ENCODE results near the gene TXK.
"Not testable (repeated sequence)": the region's sequence is repeated elsewhere in the genome, so short reads cannot be mapped to it uniquely, and the experiment has no call there.

Gene TXK

GRCh38 chr4:48134081-48134480 is at the start of gene TXK:
Gene TXK, minus strand, starts transcription at chr4:48134250. Its CDS starts 80 bp downstream, at chr4:48134170.
- no peak for DNase-seq

- DNase-seq = peak; percentile 51
These were observed 46.2 kb upstream of the TXK start for GRCh38 chr4:48180234-48180633.

- DNase-seq = no peak
These were observed 44.9 kb upstream of the TXK start for GRCh38 chr4:48178931-48179330.

- DNase-seq = no peak
These were observed 41.8 kb upstream of the TXK start for GRCh38 chr4:48175806-48176205.

- no peak for DNase-seq
These were observed 41.3 kb upstream of the TXK start for GRCh38 chr4:48175328-48175727.

- peak; percentile 87 for DNase-seq
These were observed 39.3 kb upstream of the TXK start for GRCh38 chr4:48173056-48173991.

- DNase-seq = no peak
These were observed 38.6 kb upstream of the TXK start for GRCh38 chr4:48172651-48173050.

- no peak for DNase-seq
These were observed 35.6 kb upstream of the TXK start for GRCh38 chr4:48169636-48170035.

- DNase-seq = no peak
These were observed 33.7 kb upstream of the TXK start for GRCh38 chr4:48167538-48168263.

- not testable (repeated sequence) for DNase-seq
These were observed 30.5 kb upstream of the TXK start for GRCh38 chr4:48164561-48164960.

GRCh38 chr4:48163746-48164145 is 29.7 kb upstream of the TXK start:
- no peak for DNase-seq

- DNase-seq = peak; percentile 17
These were observed 28.1 kb upstream of the TXK start for GRCh38 chr4:48162162-48162561.

GRCh38 chr4:48157271-48157670 is 23.2 kb upstream of the TXK start:
- DNase-seq = no peak

- no peak for DNase-seq
These were observed 22.4 kb upstream of the TXK start for GRCh38 chr4:48156423-48156822.

GRCh38 chr4:48153791-48154550 is 19.9 kb upstream of the TXK start:
- DNase-seq = no peak

GRCh38 chr4:48152259-48152658 is 18.2 kb upstream of the TXK start:
- DNase-seq = no peak

GRCh38 chr4:48149827-48150370 is 15.8 kb upstream of the TXK start:
- no peak for DNase-seq

GRCh38 chr4:48147621-48148020 is 13.6 kb upstream of the TXK start:
- DNase-seq = no peak

GRCh38 chr4:48141048-48141447 is 7.0 kb upstream of the TXK start:
- DNase-seq = peak; percentile 48

- DNase-seq = peak; percentile 38
These were observed 5.6 kb upstream of the TXK start for GRCh38 chr4:48139691-48140090.

- DNase-seq = no peak
These were observed 4.9 kb upstream of the TXK start for GRCh38 chr4:48138936-48139335.

GRCh38 chr4:48138511-48138910 is 4.5 kb upstream of the TXK start:
- no peak for DNase-seq

GRCh38 chr4:48137846-48138245 is 3.8 kb upstream of the TXK start:
- DNase-seq = no peak

Data from fibroblast of skin of right quadriceps (primary cell).